Psoas muscle (tissue), 8 donors: ENCODE measurements around the gene TXNDC5. TPM values are rescaled to one million over a fixed set of nuclear protein-coding genes. Genes with fewer than 3 reads are reported as not detected.

ENCODE experiments used
- ATAC-seq, 4 donors: fragments of 200-7000 bp; cut with Tn5 transposase; one replicate each; pipeline ENCODE4 v1.9.1; 2020; ENCODE audit warnings: moderate library complexity in 3 of 4, mild to moderate bottlenecking in 2 of 4
- DNase-seq, 2 donors: peaks; one replicate each; pipeline ENCODE4 v3.0.0-alpha.2; 2020
- H3K27ac ChIP-seq: fragments of 200-600 bp; one replicate; pipeline ENCODE4 v1.8.0; 2022
- H3K27me3 ChIP-seq, 3 donors: fragments of 200-600 bp in 1 of 3; one replicate each; pipeline versions ENCODE4 v1.6.1 to v1.8.0; 2013 to 2022; ENCODE audit warnings: low read length in 2 of 3, mild to moderate bottlenecking in 2 of 3, moderate library complexity in 1 of 3; ENCODE audit not compliant: insufficient read depth in 3 of 3
- H3K36me3 ChIP-seq, 2 donors: fragments of 200-600 bp in 1 of 2; one replicate each; pipeline versions ENCODE4 v1.6.1 to v1.8.0; 2013 to 2022; ENCODE audit warnings: low read depth in 1 of 2, mild to moderate bottlenecking in 1 of 2, moderate library complexity in 1 of 2; ENCODE audit not compliant: insufficient read depth in 1 of 2
- H3K4me1 ChIP-seq: fragments of 200-600 bp; one replicate; pipeline ENCODE4 v1.8.0; 2022
- H3K4me3 ChIP-seq: fragments of 200-600 bp; one replicate; pipeline ENCODE4 v1.8.0; 2022; ENCODE audit warnings: mild to moderate bottlenecking
- H3K9me3 ChIP-seq: fragments of 200-600 bp; one replicate; pipeline ENCODE4 v1.8.0; 2022
- WGBS, 3 donors: extraction: QIAGEN DNeasy Blood & Tissue Kit; methylation state at CpG; one replicate each; pipeline versions ENCODE4 v1.1.6 to v1.1.7; 2013; 5-methylcytosine and 5-hydroxymethylcytosine counted together
- intact Hi-C, 2 donors: fragments of 100-400 bp; cut with DNase I; formaldehyde crosslinking; loops; one replicate each; pipeline versions ENCODE4 v1.11.0 to v1.14.2; 2022
- polyA plus RNA-seq, 3 donors: library from polyadenylated mRNA; stranded (reverse); fragments of 200-250 nt; gene quantifications; one replicate each; pipeline ENCODE4 v1.2.3, GENCODE V29; 2013
- total RNA-seq, 4 donors: library from RNA; stranded (reverse); fragmentation: NEBNext Ultra II Directional in 2 of 4; extraction: Animal tissue kit (Norgen Biotek cat#: 25700) in 2 of 4; gene quantifications; one replicate each; pipeline versions ENCODE4 v1.2.1 to v1.2.4, GENCODE V29; 2021 to 2023
- TF ChIP-seq, protein P1 (sequence below): fragments of 200-600 bp; IDR thresholded peaks from one replicate; pipeline ENCODE4 v1.8.0; 2022; ENCODE audit warnings: antibody characterized with exemption
- donor health status: healthy with polysubstance abuse.
- donor health status: DM: no; HTN: no; CAD: no; lungs with moderate emphysema.
- donor health status: Bipolar disorder and iron deficiency.
- donor health status: healthy.
- donor health status: DM: yes; HTN: yes; CAD: no.
- donor health status: DM: no; HTN: no; CAD: no.
- donor health status: DM: no; HTN: no; CAD: no.
- donor health status: DM: yes; HTN: yes; CAD: no.

TXNDC5 gene
- total and polyA plus RNA-seq, 7 donors, result 15.5 to 50.2 (median 24.6) TPM

DNA sequence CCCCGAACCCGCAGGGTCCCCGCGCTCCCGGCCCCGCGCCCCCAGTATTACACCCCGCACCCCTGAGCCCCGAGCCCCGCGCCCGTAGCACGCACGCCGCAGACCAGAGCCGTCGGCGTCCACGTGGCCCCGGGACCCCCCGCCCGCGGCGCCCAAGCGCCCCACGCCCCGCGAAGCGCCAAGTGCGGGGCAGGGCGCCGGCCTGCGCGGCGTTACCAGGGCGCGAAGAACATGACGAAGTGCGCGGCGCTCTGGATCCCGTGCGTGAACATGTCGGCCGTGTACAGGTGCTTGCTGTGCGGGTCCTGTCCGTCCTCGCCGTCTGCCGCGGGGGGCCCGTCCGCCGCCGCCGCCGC is 312 bp downstream of the TXNDC5 start:
- ATAC-seq (peak; percentile 13 to 27 (median 20)), DNase-seq (no peak)
- TF ChIP-seq, protein P1, sequence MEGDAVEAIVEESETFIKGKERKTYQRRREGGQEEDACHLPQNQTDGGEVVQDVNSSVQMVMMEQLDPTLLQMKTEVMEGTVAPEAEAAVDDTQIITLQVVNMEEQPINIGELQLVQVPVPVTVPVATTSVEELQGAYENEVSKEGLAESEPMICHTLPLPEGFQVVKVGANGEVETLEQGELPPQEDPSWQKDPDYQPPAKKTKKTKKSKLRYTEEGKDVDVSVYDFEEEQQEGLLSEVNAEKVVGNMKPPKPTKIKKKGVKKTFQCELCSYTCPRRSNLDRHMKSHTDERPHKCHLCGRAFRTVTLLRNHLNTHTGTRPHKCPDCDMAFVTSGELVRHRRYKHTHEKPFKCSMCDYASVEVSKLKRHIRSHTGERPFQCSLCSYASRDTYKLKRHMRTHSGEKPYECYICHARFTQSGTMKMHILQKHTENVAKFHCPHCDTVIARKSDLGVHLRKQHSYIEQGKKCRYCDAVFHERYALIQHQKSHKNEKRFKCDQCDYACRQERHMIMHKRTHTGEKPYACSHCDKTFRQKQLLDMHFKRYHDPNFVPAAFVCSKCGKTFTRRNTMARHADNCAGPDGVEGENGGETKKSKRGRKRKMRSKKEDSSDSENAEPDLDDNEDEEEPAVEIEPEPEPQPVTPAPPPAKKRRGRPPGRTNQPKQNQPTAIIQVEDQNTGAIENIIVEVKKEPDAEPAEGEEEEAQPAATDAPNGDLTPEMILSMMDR, result no peak
- Histone ChIP-seq H3K27me3 (no peaks in the 10 kb centered on the region), H3K9me3 (no peaks in the 10 kb centered on the region), H3K27ac (peak overlapping the region; percentile 71), H3K4me3 (peak overlapping the region; percentile 68), H3K4me1 (peaks cover 14% of the 10 kb centered on the region), H3K36me3 (no peaks in the 10 kb centered on the region)
- intact Hi-C loops, result loop anchor here (5.0 to 10.0 kb wide), 3 partner anchors 152 to 188 kb away; partner anchors contain the start of gene BLOC1S5 (in 2 of the 2)
- WGBS, 3 donors, result 0 to 1% (median 1%) methylated on average over 11 to 57 of the region's 57 CpGs

DNA sequence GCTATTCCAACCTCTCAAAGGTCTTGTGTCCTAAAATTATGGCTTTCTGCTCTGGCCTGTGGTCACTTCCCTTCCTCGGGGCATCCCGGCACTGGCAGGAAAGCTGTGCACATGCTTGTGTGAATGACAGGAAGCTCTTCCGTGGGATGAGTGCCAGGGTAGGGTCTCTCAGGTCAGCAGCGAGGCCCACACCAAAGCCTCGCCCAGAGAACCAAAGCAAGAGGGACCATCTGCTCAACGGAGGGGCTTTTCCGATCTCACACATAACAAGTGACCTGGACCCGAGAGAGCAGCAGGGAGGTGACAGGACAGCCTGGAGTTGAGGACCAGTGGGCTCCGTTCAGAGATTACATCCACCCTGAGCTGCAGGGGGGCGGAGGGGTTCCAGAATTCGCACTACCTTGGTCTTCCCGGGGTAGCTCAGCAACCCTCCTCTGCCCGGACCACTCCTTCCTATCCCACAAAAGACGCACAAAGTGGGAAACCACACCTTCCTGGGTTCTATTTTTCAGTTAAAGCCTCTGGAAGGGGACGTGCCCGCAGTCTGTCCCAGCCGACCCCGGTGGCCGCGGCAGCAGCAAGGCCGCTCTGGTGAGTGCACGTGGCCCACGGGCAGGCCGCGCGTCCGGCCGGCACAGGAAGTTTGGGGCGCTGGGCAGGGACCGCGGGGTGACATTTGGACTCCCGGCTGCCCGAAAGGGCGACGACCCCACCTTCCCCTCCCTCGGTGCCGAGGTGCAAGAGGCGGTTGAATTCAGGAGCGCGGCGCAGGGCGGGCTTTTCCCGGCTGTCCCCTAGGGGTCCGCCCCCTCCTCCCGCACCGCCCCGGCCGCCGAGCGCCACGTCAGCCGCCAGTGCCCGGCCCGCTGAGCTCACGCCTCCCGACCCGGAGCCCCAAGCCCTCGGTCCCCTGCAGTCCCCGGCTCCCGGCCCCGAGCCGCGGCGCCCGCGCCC is 988 bp downstream of the TXNDC5 start:
- DNase-seq (peak; percentile 53 to 78), ATAC-seq (peak; percentile 55 to 71 (median 64))
- H3K36me3 ChIP-seq, result peaks cover 0 to under 1% of the 10 kb centered on the region in 2 donors
- peak overlapping the region; percentile 71 for H3K27ac ChIP-seq
- WGBS, 3 donors, result 4 to 7% (median 7%) methylated on average over 34 to 66 of the region's 66 CpGs
- no peaks in the 10 kb centered on the region for H3K27me3 ChIP-seq
- H3K4me1 ChIP-seq, result peaks cover 19% of the 10 kb centered on the region
- intact Hi-C loops, result loop anchor here (5.0 to 10.0 kb wide), 3 partner anchors 153 to 187 kb away; partner anchors contain the start of gene BLOC1S5 (in 2 of the 2)
- peak overlapping the region; percentile 68 for H3K4me3 ChIP-seq
- TF ChIP-seq, protein P1, result no peak
- H3K9me3 ChIP-seq, result no peaks in the 10 kb centered on the region

DNA sequence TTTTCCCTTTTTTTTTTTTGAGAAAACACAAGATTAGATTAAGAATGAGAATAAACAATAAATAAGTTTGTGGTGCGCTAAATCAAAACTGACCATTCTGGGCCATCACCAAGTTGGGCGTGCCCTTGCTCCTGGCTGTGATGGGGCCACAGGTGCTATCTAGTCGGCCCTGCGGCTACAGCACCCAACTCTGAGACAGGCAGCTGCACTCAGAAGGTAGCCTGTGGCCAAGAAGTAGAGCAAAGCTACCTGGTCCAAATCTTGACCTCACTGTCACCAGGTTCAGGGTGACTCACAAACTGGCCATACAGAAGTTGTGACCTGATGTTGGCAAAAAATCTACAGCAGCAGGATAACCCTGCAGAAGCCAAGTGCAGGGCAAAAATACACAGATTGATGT is 3.4 kb downstream of the TXNDC5 start:
- intact Hi-C loops, result no loop called here
- DNase-seq (no peak), ATAC-seq (no peak)
- peaks cover 30% of the 10 kb centered on the region for H3K4me1 ChIP-seq
- no peak overlapping the region for H3K4me3 ChIP-seq
- H3K9me3 ChIP-seq, result no peaks in the 10 kb centered on the region
- no peak overlapping the region for H3K27ac ChIP-seq
- peaks cover 6 to 25% of the 10 kb centered on the region in 2 donors for H3K36me3 ChIP-seq
- no peaks in the 10 kb centered on the region for H3K27me3 ChIP-seq
- 68 to 90% (median 78%) methylated on average over 4 of the region's 4 CpGs for WGBS, 3 donors
- TF ChIP-seq, protein P1, result no peak

DNA sequence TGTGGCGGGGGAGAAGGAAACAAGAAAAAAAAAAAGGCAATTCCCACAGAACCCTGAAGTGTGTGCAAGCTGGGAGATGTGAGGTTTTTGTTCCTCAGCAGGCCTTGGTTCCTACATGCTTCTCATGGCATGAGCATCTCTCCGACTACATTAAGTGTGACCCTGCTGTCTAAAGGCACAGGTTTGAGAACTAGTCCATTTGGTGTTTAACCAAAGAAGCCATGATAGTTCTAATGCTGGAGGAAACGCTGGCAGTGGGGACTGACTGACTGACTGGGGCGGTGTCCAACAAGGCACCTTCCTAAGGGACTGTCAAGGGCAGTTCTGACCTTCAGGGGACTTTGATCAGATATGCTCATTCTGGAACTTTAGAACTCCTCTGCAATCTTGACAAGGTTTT is 3.8 kb downstream of the TXNDC5 start:
- peaks cover 30% of the 10 kb centered on the region for H3K4me1 ChIP-seq
- intact Hi-C loops, result no loop called here
- H3K36me3 ChIP-seq, result peaks cover 6 to 29% of the 10 kb centered on the region in 2 donors
- DNase-seq (no peak), ATAC-seq (no peak)
- no peaks in the 10 kb centered on the region for H3K27me3 ChIP-seq
- no peak overlapping the region for H3K4me3 ChIP-seq
- WGBS, 3 donors, result 89 to 92% (median 90%) methylated on average over 4 of the region's 4 CpGs
- TF ChIP-seq, protein P1, result no peak
- no peaks in the 10 kb centered on the region for H3K9me3 ChIP-seq
- no peak overlapping the region for H3K27ac ChIP-seq
